A673 (cell line): Measurements from ENCODE around the gene SRPRB.

ENCODE experiments used
- EZH2 ChIP-seq: fragments of 200-600 bp; sonication (generic); IDR thresholded peaks from 2 replicates; pipeline ENCODE4 v1.6.1; 2017; ENCODE audit warnings: borderline replicate concordance, low read depth, mild to moderate bottlenecking, mixed read lengths, antibody characterized with exemption, low read length; ENCODE audit not compliant: poor library complexity, severe bottlenecking
- TF ChIP-seq, protein P1 (sequence below): fragments of 300-800, 200-600 bp; sonication (generic); conservative IDR thresholded peaks from 2 replicates; pipeline ENCODE4 v1.5.1; 2017; ENCODE audit warnings: low read depth, mild to moderate bottlenecking, antibody characterized with exemption, low read length, moderate library complexity, mixed read lengths

DNA sequence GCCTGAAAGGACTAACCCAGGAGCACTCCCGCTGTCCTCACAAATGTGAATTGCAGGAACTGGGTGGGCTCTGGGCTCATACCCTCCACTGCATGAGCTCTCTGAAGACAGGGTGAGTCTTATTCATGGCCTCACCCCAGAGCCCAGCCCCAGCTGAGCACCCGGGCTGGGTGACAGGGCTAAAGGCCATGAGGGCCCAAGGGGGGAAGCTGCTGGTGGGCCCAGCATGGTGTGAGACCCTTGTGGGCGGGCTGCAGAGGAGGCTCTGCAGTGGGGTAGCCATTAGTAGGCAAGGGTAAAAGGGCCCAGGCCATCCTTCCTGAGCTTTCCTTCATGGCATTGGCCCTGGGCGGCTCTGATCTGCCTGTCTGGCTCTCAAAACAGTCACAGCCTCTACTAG, 30.3 kb downstream of the SRPRB start:
- TF ChIP-seq, protein P1, sequence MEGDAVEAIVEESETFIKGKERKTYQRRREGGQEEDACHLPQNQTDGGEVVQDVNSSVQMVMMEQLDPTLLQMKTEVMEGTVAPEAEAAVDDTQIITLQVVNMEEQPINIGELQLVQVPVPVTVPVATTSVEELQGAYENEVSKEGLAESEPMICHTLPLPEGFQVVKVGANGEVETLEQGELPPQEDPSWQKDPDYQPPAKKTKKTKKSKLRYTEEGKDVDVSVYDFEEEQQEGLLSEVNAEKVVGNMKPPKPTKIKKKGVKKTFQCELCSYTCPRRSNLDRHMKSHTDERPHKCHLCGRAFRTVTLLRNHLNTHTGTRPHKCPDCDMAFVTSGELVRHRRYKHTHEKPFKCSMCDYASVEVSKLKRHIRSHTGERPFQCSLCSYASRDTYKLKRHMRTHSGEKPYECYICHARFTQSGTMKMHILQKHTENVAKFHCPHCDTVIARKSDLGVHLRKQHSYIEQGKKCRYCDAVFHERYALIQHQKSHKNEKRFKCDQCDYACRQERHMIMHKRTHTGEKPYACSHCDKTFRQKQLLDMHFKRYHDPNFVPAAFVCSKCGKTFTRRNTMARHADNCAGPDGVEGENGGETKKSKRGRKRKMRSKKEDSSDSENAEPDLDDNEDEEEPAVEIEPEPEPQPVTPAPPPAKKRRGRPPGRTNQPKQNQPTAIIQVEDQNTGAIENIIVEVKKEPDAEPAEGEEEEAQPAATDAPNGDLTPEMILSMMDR = no peak
- TF ChIP-seq EZH2 = no peak
